Measurements from ENCODE around the gene PSMB5. TPM values are rescaled to one million over a fixed set of nuclear protein-coding genes. Genes with fewer than 3 reads are reported as not detected.

Gene PSMB5
- total RNA-seq, 2 donors from 2014 or later: 47.4 to 79.7 TPM

DNA sequence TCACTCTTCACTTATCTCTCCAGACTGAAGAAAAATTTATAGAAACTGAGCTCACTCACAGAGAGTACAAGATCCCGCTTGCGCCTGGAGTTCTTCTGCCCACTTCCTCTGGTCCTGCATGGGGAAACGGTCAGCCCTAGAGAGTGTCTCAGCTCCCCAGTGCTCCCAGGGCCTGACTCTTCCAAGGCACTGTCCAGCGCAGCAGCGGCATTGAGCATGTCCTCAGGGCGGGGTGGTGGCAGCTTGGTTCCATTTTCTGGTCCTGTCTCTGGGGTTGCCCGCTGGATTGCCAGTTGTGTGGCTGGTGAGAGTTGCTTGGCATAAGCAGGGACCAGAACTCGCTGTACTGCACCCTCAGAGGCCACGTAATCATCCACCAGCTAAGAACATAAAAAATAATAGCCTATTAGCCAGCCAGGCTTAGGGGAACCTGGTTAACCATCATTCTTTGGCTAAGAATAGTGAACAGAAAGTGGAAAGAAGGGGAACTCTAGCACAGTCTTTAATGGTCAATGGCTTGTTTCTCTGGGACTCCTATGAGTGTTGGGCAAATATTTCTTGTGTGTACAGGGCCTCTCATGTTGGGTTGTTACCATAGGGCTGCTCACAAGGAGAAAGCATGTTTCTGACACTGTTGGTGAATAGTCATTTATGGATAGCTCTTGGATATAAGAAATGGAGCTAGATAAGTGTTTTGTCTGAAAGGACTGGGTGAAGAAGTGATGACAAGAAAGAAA is 38.6 kb downstream of the PSMB5 start:
- no peak overlapping the region for H3K4me3 ChIP-seq
- H3K9me3 ChIP-seq: no peaks in the 10 kb centered on the region
- H3K36me3 ChIP-seq: no peaks in the 10 kb centered on the region
- H3K27ac ChIP-seq: no peak overlapping the region
- H3K27me3 ChIP-seq (replicated peaks; ENCODE audit: insufficient read depth): no peaks in the 10 kb centered on the region
- DNase-seq (ENCODE audit: low spot score): no peak
- no peak for TF ChIP-seq CTCF (IDR thresholded peaks at IDR 0.05)
- peaks cover 0 to 5% of the 10 kb centered on the region in 2 donors for H3K4me1 ChIP-seq (ENCODE audit: control insufficient read depth in 1 of 2, low read depth in 2 of 2)
- no peak for ATAC-seq (ENCODE audit: insufficient number of reproducible peaks, low FRiP score, low read depth)

GRCh38 chr14:22994762-22995275 is 39.9 kb downstream of the PSMB5 start:
- peak; percentile 41 for TF ChIP-seq CTCF (IDR thresholded peaks at IDR 0.05)
- DNase-seq (ENCODE audit: low spot score): no peak
- no peaks in the 10 kb centered on the region for H3K9me3 ChIP-seq
- ATAC-seq (ENCODE audit: insufficient number of reproducible peaks, low FRiP score, low read depth): no peak
- H3K36me3 ChIP-seq: no peaks in the 10 kb centered on the region
- H3K27me3 ChIP-seq (replicated peaks; ENCODE audit: insufficient read depth): no peaks in the 10 kb centered on the region
- no peak overlapping the region for H3K4me3 ChIP-seq
- H3K4me1 ChIP-seq (ENCODE audit: control insufficient read depth in 1 of 2, low read depth in 2 of 2): peaks cover 0 to 5% of the 10 kb centered on the region in 2 donors
- H3K27ac ChIP-seq: no peak overlapping the region

DNA sequence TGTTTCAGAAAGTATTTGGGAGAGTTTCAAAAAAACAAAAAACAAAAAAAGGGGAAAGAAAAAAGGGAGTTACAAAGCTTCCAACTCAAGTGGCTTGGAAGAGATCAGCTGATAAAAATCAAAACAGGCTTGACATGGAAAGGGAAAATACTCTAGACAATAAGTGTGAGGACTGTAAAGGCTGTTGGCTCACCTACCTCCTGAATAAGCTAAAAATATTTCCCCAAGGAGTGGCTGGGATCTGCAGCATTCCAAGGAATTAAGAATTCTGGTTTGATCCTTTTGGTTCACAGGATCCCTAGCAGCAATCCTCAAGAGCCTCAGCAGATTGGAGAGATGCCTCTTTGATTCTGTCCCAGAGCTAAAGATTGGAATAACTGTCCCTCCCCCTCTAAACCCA is 41.2 kb downstream of the PSMB5 start:
- ATAC-seq (ENCODE audit: insufficient number of reproducible peaks, low FRiP score, low read depth) (no peak), DNase-seq (ENCODE audit: low spot score) (no peak)
- Histone ChIP-seq H3K27ac (no peak overlapping the region), H3K9me3 (no peaks in the 10 kb centered on the region), H3K4me1 (ENCODE audit: control insufficient read depth in 1 of 2, low read depth in 2 of 2) (peaks cover 0 to 5% of the 10 kb centered on the region in 2 donors), H3K36me3 (no peaks in the 10 kb centered on the region), H3K4me3 (no peak overlapping the region), H3K27me3 (replicated peaks; ENCODE audit: insufficient read depth) (no peaks in the 10 kb centered on the region)
- TF ChIP-seq CTCF (IDR thresholded peaks at IDR 0.05): no peak

- DNase-seq (ENCODE audit: low spot score): no peak
- Histone ChIP-seq H3K4me1 (ENCODE audit: control insufficient read depth in 1 of 2, low read depth in 2 of 2) (peaks cover 0 to 5% of the 10 kb centered on the region in 2 donors), H3K36me3 (no peaks in the 10 kb centered on the region), H3K27me3 (replicated peaks; ENCODE audit: insufficient read depth) (no peaks in the 10 kb centered on the region), H3K27ac (no peak overlapping the region), H3K4me3 (no peak overlapping the region), H3K9me3 (no peaks in the 10 kb centered on the region)
- no peak for ATAC-seq (ENCODE audit: insufficient number of reproducible peaks, low FRiP score, low read depth)
- no peak for TF ChIP-seq CTCF (IDR thresholded peaks at IDR 0.05)
Observed at GRCh38 chr14:22991852-22992251, 42.8 kb downstream of the PSMB5 start.

GRCh38 chr14:22987291-22987690 is 47.4 kb downstream of the PSMB5 start:
- ATAC-seq (ENCODE audit: insufficient number of reproducible peaks, low FRiP score, low read depth): no peak

More at GRCh38 chr14:22987291-22987690, 47.4 kb downstream of the PSMB5 start:
- Histone ChIP-seq H3K27ac (no peak overlapping the region), H3K9me3 (no peaks in the 10 kb centered on the region), H3K4me3 (no peak overlapping the region), H3K4me1 (ENCODE audit: control insufficient read depth in 1 of 2, low read depth in 2 of 2) (peaks cover 5 to 7% of the 10 kb centered on the region in 2 donors), H3K36me3 (no peaks in the 10 kb centered on the region), H3K27me3 (replicated peaks; ENCODE audit: insufficient read depth) (no peaks in the 10 kb centered on the region)
- DNase-seq (ENCODE audit: low spot score): no peak
- TF ChIP-seq CTCF (IDR thresholded peaks at IDR 0.05): no peak
